NOMO-1 treated with DMSO at 0.1 percent for 48 hours (cell line): Measurements from ENCODE around the gene MAPK1.
"Not testable (repeated sequence)": the region's sequence is repeated elsewhere in the genome, so short reads cannot be mapped to it uniquely, and the experiment has no call there.

Source experiments
- DNase-seq: peaks from one replicate; lab custom pipeline; 2025; ENCODE audit not compliant: unreplicated experiment; lab: John Stamatoyannopoulos, UW

Gene MAPK1

GRCh38 chr22:21882754-21883333, 15.4 kb upstream of the MAPK1 start:
- DNase-seq: not testable (repeated sequence)

DNA sequence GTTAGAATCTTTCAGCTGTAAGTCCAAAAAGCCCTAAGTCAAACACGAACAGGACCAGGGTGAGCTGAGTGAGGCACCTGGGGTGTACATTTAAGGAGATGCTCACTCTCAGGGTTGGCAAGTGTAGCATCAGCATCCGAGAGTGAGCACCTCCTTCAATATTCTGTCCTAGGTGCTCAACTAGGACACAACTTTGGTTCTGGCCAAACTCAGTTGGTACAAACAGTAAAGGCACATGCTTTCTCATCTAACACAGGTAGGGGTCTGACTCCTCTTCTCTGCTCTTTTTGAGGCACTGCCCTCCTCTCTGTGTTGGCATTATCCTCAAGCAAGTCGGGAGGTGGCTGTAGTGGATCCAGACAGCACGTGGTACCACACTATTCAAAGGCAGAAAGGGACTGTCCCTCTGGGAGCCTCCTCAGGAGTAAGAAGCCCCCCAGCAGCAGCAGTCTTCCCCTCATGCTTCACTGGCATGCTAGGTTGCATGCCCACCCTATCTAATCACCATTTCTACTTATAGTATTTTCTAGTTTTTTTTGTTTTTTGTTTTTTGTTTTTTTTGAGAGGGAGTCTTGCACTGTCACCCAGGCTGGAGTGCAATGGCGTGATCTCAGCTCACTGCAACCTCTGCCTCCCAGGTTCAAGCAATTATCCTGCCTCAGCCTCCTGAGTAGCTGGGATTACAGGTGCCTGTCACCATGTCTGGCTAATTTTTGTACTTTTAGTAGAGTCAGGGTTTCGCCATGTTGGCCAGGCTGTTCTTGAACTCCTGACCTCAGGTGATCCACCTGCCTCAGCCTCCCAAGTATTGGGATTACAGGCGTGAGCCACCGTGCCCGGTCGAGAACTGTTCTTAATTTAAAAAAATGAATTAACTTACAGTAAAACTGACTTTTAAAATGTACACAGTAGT, 14.7 kb upstream of the MAPK1 start:
- DNase-seq: no peak

- peak; percentile 52 for DNase-seq
Observed at GRCh38 chr22:21876486-21877176, 9.2 kb upstream of the MAPK1 start.

DNA sequence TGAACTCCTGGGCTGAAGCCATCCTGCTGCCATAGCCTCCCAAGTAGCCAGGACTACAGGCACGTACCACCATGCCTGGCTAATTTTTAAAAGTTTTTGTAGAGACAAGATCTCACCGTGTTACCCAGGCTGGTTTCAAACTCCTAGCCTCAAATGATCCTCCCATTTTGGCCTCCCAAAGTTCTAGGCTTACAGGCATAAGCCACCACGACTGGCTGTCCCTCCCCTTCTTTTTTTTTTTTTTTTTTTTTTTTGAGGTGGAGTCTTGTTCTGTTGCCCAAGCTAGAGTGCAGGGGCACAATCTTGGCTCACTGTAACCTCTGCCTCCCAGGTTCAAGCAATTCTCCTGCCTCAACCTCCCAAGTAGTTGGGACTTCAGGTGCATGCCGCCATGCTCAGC, 7.5 kb upstream of the MAPK1 start:
- DNase-seq: not testable (repeated sequence)

DNA sequence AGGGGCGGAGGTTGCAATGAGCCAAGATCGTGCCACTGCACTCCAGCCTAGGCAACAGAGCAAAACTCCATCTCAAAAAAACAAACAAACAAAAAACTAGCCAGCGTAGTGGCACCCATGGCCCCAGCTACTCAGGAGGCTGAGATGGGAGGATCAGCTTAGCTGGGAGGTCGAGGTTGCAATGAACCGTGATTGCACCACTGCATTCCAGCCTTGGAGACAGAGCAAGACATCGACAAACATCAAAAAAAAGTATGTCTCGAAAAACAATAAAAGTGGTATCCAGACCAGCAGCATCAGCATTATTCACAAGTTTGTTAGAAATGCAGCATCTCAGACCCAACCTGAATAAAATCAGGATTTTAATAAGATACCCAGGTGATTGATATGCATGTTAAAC, 6.2 kb upstream of the MAPK1 start:
- DNase-seq: no peak

GRCh38 chr22:21872741-21873140, 5.3 kb upstream of the MAPK1 start:
- DNase-seq: not testable (repeated sequence)

DNA sequence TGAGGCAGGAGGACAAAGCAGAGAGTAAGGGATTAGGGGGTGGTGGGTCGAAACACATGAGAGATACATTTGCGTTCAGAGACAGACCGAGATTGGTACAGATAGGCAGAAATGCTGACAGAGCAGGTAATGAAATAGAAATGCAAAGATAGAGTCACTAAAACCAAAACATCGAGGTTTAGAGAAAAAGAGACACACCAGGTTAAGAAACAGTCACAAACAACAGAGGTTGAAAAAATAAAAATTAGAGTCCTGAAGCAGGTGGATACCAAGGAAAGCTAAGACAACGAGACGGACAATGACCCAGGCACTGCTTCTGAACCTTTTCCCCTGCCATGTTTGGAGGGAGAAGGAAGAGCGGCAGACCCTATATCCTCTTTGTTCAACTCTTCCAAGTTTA, 1.2 kb upstream of the MAPK1 start:
- DNase-seq: no peak

- DNase-seq: no peak
Observed at GRCh38 chr22:21866833-21867527, 465 bp downstream of the MAPK1 start.

- DNase-seq: no peak
Observed at GRCh38 chr22:21865041-21865440, 2.4 kb downstream of the MAPK1 start.

DNA sequence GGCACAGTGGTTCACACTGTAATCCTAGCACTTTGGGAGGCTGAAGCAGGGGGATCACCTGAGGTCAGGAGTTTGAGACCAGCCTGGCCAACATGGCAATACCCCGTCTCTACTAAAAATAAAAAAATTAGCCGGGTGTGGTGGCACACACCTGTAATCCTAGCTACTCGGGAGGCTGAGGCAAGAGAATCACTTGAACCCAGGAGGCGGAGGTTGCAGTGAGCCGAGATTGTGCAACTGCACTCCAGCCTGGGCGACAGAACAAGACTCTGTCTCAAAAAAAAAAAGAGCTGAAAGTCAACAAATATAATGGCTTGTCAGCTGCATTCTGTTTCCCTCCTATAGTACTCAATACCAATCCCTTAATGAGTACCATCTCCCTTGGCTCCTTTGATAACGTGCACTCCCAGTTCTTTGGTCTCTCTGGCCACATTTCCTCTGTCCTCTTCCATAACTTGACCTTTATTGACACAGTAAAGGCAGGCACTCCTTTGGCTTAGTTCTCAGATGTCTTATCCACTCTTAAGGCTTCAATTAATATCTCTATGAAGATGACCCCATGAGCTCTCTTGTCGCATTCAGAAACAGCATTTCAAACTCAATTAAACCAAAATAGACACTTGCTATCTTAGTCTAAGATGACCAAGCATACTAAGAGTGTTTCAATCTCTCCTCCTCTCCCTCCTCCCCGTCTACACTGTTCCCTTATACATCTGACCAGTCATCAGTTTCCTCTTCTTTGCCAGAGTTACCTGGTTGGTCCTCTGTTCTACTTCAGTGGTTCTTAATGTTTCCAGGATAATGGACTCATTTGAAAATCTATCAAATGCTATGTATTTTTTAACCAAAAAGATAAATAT, 4.8 kb downstream of the MAPK1 start:
- no peak for DNase-seq

- peak; percentile 39 for DNase-seq
Observed at GRCh38 chr22:21861851-21862250, 5.6 kb downstream of the MAPK1 start.

GRCh38 chr22:21861264-21861848, 6.1 kb downstream of the MAPK1 start:
- DNase-seq: no peak

GRCh38 chr22:21860491-21861039, 6.9 kb downstream of the MAPK1 start:
- no peak for DNase-seq

DNA sequence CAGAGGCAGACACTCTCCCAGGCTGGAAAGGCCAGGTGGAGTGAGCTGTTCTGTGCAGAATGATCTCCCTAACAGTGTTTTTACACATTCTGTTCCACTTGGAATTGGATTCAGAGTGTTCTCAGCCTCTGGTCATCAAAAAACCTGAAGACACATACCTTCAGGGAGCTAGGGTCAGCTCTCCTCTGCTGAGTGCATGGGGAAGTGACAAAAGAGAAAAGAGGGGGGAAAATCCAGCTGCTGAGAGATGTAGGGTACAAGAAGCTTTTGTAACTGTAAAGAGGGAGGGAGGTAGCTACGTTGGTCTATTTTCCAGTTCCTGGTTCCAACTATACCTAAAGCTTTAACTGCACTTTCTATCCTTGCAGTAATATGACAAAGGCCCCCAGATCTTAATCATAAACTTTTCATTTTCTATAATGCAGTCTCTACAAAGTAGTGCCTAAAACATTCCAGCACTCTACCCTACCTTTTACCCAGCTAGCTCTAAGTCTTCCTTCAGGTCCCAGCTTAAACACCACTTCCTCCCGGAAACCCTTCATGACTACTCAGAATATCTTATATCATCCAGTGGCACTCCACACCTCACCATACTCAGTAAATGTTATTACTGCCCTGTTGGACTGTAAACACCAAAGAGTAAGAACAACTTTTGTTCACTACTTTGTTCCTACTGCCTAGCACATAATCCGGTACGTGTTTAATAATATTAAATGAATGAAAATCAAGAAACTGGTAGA, 9.2 kb downstream of the MAPK1 start:
- DNase-seq: no peak

GRCh38 chr22:21857481-21857914, 9.9 kb downstream of the MAPK1 start:
- no peak for DNase-seq

- no peak for DNase-seq
Observed at GRCh38 chr22:21856868-21857267, 10.6 kb downstream of the MAPK1 start.

GRCh38 chr22:21856197-21856596, 11.2 kb downstream of the MAPK1 start:
- DNase-seq: no peak

DNA sequence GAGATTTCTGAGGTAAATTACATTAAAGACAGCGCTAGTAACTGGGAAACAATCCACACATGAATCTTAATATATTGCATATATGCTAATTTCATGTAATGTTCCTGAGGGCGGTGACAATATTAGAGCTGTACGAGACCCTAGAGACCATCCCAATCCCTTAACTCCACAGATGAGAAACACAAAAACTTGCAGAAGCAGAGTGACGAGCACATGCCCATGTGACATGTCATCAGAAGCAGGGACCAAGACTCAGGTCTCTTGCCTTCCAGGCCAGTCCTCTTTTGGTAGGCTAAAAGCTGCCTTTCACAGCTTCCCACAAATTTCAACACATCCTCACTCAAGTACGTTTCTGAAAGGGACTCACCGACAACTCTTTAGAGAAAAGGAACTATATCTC, 11.8 kb downstream of the MAPK1 start:
- peak; percentile 28 for DNase-seq

DNA sequence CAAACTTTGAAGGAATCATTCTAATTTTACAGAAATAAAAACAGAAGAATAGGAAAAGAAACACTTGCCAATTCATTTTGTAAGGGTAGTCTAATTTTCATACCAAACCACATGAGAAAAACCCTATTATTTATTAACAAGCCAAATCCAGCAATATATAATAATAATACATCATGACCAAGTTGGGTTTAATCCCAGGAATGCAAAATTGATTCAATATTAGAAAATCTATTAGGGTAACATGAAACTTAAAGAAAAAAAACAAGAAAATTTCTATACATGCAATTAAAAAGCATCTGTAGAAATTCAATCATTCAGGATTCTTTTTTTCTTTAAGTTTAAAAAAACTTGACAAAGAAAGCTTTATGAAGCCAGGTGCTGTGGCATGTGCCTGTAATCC, 16.8 kb downstream of the MAPK1 start:
- DNase-seq: no peak
